H9 (cell line): ENCODE results near the gene OR2G6. TPM values are rescaled to one million over a fixed set of nuclear protein-coding genes. Genes with fewer than 3 reads are reported as not detected.
"Not testable (repeated sequence)": the region's sequence is repeated elsewhere in the genome, so short reads cannot be mapped to it uniquely, and the experiment has no call there.

ENCODE experiments used
- DNase-seq: peaks from one replicate; pipeline ENCODE4 v3.0.0-alpha.2; 2017
- H2AFZ ChIP-seq: one replicate; pipeline ENCODE4 v1.6.1; 2013; ENCODE audit warnings: mild to moderate bottlenecking, low read length, control low read depth, moderate library complexity
- H2AK5ac ChIP-seq: 2 replicates; pipeline ENCODE4 v1.6.1; 2013; ENCODE audit warnings: low read length, control low read depth, mixed read lengths; ENCODE audit not compliant: insufficient read length
- H2BK120ac ChIP-seq: one replicate; pipeline ENCODE4 v1.6.1; 2013; ENCODE audit warnings: low read depth, mild to moderate bottlenecking, low read length, control low read depth, inconsistent platforms; ENCODE audit not compliant: poor library complexity, severe bottlenecking
- H2BK12ac ChIP-seq: 2 replicates; pipeline ENCODE4 v1.6.1; 2013; ENCODE audit warnings: low read length, control low read depth, mixed read lengths, low read depth; ENCODE audit not compliant: insufficient read length
- H2BK15ac ChIP-seq: 2 replicates; pipeline ENCODE4 v1.6.1; 2013; ENCODE audit warnings: low read depth, low read length, control low read depth
- H2BK20ac ChIP-seq: one replicate; pipeline ENCODE4 v1.6.1; 2013; ENCODE audit warnings: low read depth, mild to moderate bottlenecking, low read length, control low read depth, inconsistent platforms; ENCODE audit not compliant: poor library complexity, severe bottlenecking
- H2BK5ac ChIP-seq: 2 replicates; pipeline ENCODE4 v1.6.1; 2013; ENCODE audit warnings: low read length, control low read depth, mixed read lengths; ENCODE audit not compliant: insufficient read length
- H3K14ac ChIP-seq: 2 replicates; pipeline ENCODE4 v1.6.1; 2013; ENCODE audit warnings: low read length, control low read depth; ENCODE audit not compliant: insufficient read depth
- H3K18ac ChIP-seq: 2 replicates; pipeline ENCODE4 v1.6.1; 2013; ENCODE audit warnings: low read depth, mild to moderate bottlenecking, mixed read lengths, low read length, control low read depth; ENCODE audit not compliant: insufficient read length
- H3K23ac ChIP-seq: 2 replicates; pipeline ENCODE4 v1.6.1; 2013; ENCODE audit warnings: low read length, control low read depth, mixed read lengths, low read depth; ENCODE audit not compliant: insufficient read length
- H3K23me2 ChIP-seq: 2 replicates; pipeline ENCODE4 v1.6.1; 2013; ENCODE audit warnings: low read depth, mild to moderate bottlenecking, mixed read lengths, low read length, control low read depth; ENCODE audit not compliant: insufficient read length, poor library complexity, severe bottlenecking
- H3K27ac ChIP-seq: 2 replicates; pipeline ENCODE4 v1.5.1; 2013; ENCODE audit warnings: low read length, control low read depth, mixed read lengths, low read depth; ENCODE audit not compliant: insufficient read length
- H3K27me3 ChIP-seq: 2 replicates; pipeline ENCODE4 v1.6.1; 2013; ENCODE audit warnings: low read length, control low read depth, inconsistent platforms; ENCODE audit not compliant: insufficient read depth
- H3K4ac ChIP-seq: 2 replicates; pipeline ENCODE4 v1.6.1; 2013; ENCODE audit warnings: low read depth, mild to moderate bottlenecking, control low read depth, inconsistent platforms, low read length, moderate library complexity
- H3K4me1 ChIP-seq: 2 replicates; pipeline ENCODE4 v1.6.1; 2013; ENCODE audit warnings: low read length, control low read depth, inconsistent platforms; ENCODE audit not compliant: insufficient read depth
- H3K4me2 ChIP-seq: 2 replicates; pipeline ENCODE4 v1.6.1; 2013; ENCODE audit warnings: low read length, control low read depth, mixed read lengths; ENCODE audit not compliant: insufficient read length, insufficient read depth
- H3K56ac ChIP-seq: 2 replicates; pipeline ENCODE4 v1.6.1; 2013; ENCODE audit warnings: low read depth, mild to moderate bottlenecking, mixed read lengths, low read length, control low read depth; ENCODE audit not compliant: insufficient read length
- H3K79me1 ChIP-seq: 2 replicates; pipeline ENCODE4 v1.6.1; 2013; ENCODE audit warnings: low read depth, mild to moderate bottlenecking, moderate library complexity, low read length, control low read depth, inconsistent platforms; ENCODE audit not compliant: insufficient read depth, poor library complexity, severe bottlenecking
- H3K79me2 ChIP-seq: 2 replicates; pipeline ENCODE4 v1.6.1; 2013; ENCODE audit warnings: low read length, control low read depth, inconsistent platforms; ENCODE audit not compliant: insufficient read depth
- H3K9ac ChIP-seq: 2 replicates; pipeline ENCODE4 v1.6.1; 2013; ENCODE audit warnings: low read length, control low read depth, mixed read lengths; ENCODE audit not compliant: insufficient read length; ENCODE audit errors: extremely low read depth
- H3K9me3 ChIP-seq: one replicate; pipeline ENCODE4 v1.6.1; 2013; ENCODE audit warnings: low read depth, low read length, inconsistent platforms; ENCODE audit not compliant: control insufficient read depth
- H3T11ph ChIP-seq: one replicate; pipeline ENCODE4 v1.6.1; 2013; ENCODE audit warnings: mild to moderate bottlenecking, low read length, control low read depth, inconsistent platforms
- H4K20me1 ChIP-seq: one replicate; pipeline ENCODE4 v1.6.1; 2013; ENCODE audit not compliant: control insufficient read depth, insufficient read length, insufficient read depth
- H4K5ac ChIP-seq: 2 replicates; pipeline ENCODE4 v1.6.1; 2013; ENCODE audit warnings: low read depth, mild to moderate bottlenecking, mixed read lengths, low read length, control low read depth; ENCODE audit not compliant: insufficient read length
- H4K8ac ChIP-seq: replicated peaks from 2 replicates; pipeline ENCODE4 v1.6.1; 2013; ENCODE audit warnings: low read length, control low read depth, mixed read lengths, low read depth; ENCODE audit not compliant: insufficient read length
- H4K91ac ChIP-seq: 2 replicates; pipeline ENCODE4 v1.6.1; 2013; ENCODE audit warnings: low read depth, mild to moderate bottlenecking, moderate library complexity, mixed read lengths, low read length, control low read depth; ENCODE audit not compliant: insufficient read length
- H3K27ac Mint-ChIP-seq, 3 experiments: 2 replicates in 2 of 3; 3 replicates in 1 of 3; pipeline ENCODE4 v1.8.0; 2020 to 2021; ENCODE audit warnings: mixed read lengths in 3 of 3, mild to moderate bottlenecking in 1 of 3, moderate library complexity in 1 of 3
- H3K27me3 Mint-ChIP-seq: 2 replicates; pipeline ENCODE4 v1.8.0; 2021; ENCODE audit warnings: low read depth, mild to moderate bottlenecking, moderate library complexity, mixed read lengths
- H3K36me3 Mint-ChIP-seq, 3 experiments: 2 replicates in 2 of 3; 3 replicates in 1 of 3; pipeline ENCODE4 v1.8.0; 2020 to 2021; ENCODE audit warnings: low read depth in 3 of 3, mixed read lengths in 3 of 3; ENCODE audit not compliant: insufficient read depth in 1 of 3
- H3K4me1 Mint-ChIP-seq, 2 experiments: 2 replicates each; pipeline ENCODE4 v1.8.0; 2020; ENCODE audit warnings: mixed read lengths in 2 of 2
- H3K4me3 Mint-ChIP-seq, 2 experiments: 2 replicates in 1 of 2; 3 replicates in 1 of 2; pipeline ENCODE4 v1.8.0; 2020 to 2021; ENCODE audit warnings: mild to moderate bottlenecking in 2 of 2, mixed read lengths in 2 of 2, moderate library complexity in 1 of 2
- H3K9me3 Mint-ChIP-seq, 2 experiments: 2 replicates in 1 of 2; 3 replicates in 1 of 2; pipeline ENCODE4 v1.8.0; 2020; ENCODE audit warnings: mild to moderate bottlenecking in 2 of 2, mixed read lengths in 2 of 2, moderate library complexity in 1 of 2
- CTCF ChIP-seq: fragments of 200-600 bp; sonication (generic); conservative IDR thresholded peaks from 3 replicates; pipeline ENCODE4 v1.8.0; 2021; ENCODE audit warnings: antibody characterized with exemption, mild to moderate bottlenecking
- WGBS: extraction: QIAGEN DNeasy Blood & Tissue Kit; methylation state at CpG from one replicate; pipeline ENCODE4 v1.1.7; 2013; ENCODE audit warnings: missing lambda C conversion rate, low lambda C conversion rate, mixed read lengths; ENCODE audit not compliant: insufficient read length; ENCODE audit errors: extremely low coverage; 5-methylcytosine and 5-hydroxymethylcytosine counted together
- total RNA-seq: library from RNA; stranded (reverse); gene quantifications from 2 replicates; pipeline ENCODE4 v1.2.1, GENCODE V29; 2021

Gene OR2G6
- total RNA-seq, 1 experiment from 2014 or later: not detected

- H4K8ac ChIP-seq: no peak overlapping the region
- peaks cover 66 to 70% of the 10 kb centered on the region in 2 experiments for H3K9me3 Mint-ChIP-seq
- no peak overlapping the region for H4K5ac ChIP-seq
- no peak overlapping the region for H2BK12ac ChIP-seq
- H3K9me3 ChIP-seq: peaks cover 36% of the 10 kb centered on the region
- H3K4me2 ChIP-seq: no peak overlapping the region
- no peaks in the 10 kb centered on the region for H3K23me2 ChIP-seq
- no peaks in the 10 kb centered on the region for H3K79me2 ChIP-seq
- H3K56ac ChIP-seq: no peak overlapping the region
- no peak for TF ChIP-seq CTCF
- H2BK15ac ChIP-seq: no peak overlapping the region
- H3K9ac ChIP-seq: no peak overlapping the region
- H3T11ph ChIP-seq: no peak overlapping the region
- H4K20me1 ChIP-seq: no peaks in the 10 kb centered on the region
- H3K27ac ChIP-seq: no peak overlapping the region
- no peak overlapping the region for H3K4ac ChIP-seq
- no peak overlapping the region for H3K18ac ChIP-seq
- H2AK5ac ChIP-seq: no peak overlapping the region
- H2BK5ac ChIP-seq: no peak overlapping the region
- H3K79me1 ChIP-seq: no peaks in the 10 kb centered on the region
- no peak overlapping the region for H3K23ac ChIP-seq
- no peak overlapping the region for H3K14ac ChIP-seq
- no peaks in the 10 kb centered on the region for H3K27me3 ChIP-seq
- peaks cover 4 to 23% (median 5%) of the 10 kb centered on the region in 3 experiments; a peak in 5 of 7 replicates for H3K36me3 Mint-ChIP-seq
- H3K4me1 Mint-ChIP-seq: no peaks in the 10 kb centered on the region
- no peak for DNase-seq
- H2BK20ac ChIP-seq: no peak overlapping the region
- H3K27ac Mint-ChIP-seq: no peak overlapping the region
- H3K27me3 Mint-ChIP-seq: peaks cover 4% of the 10 kb centered on the region; the same call in 1 of the 2 replicates
- WGBS: no CpG with 5 or more reads among the region's 12 CpGs
- H2BK120ac ChIP-seq: no peak overlapping the region
- no peaks in the 10 kb centered on the region for H3K4me1 ChIP-seq
- no peak overlapping the region for H2AFZ ChIP-seq
- H4K91ac ChIP-seq: no peak overlapping the region
- no peak overlapping the region for H3K4me3 Mint-ChIP-seq
Measured at GRCh38 chr1:248521856-248522255, 14.0 kb downstream of the OR2G6 start.

GRCh38 chr1:248537449-248537848 lies 29.6 kb downstream of the OR2G6 start:
- H3K79me1 ChIP-seq, H3K4me3 Mint-ChIP-seq, H3K4me1 ChIP-seq, DNase-seq, H2BK20ac ChIP-seq, H3K9me3 Mint-ChIP-seq, H3K14ac ChIP-seq, H3K18ac ChIP-seq, H4K91ac ChIP-seq, H3K79me2 ChIP-seq, H3K4ac ChIP-seq, H4K5ac ChIP-seq, H3K23me2 ChIP-seq, H2BK15ac ChIP-seq, H3K4me1 Mint-ChIP-seq, H3K56ac ChIP-seq, H2BK12ac ChIP-seq, H2BK5ac ChIP-seq, H3K9ac ChIP-seq, H4K20me1 ChIP-seq, H4K8ac ChIP-seq, H3K27ac ChIP-seq, H2BK120ac ChIP-seq, H2AK5ac ChIP-seq, H3K27me3 Mint-ChIP-seq, H3K23ac ChIP-seq, H3K9me3 ChIP-seq, H3T11ph ChIP-seq, H3K4me2 ChIP-seq, H3K36me3 Mint-ChIP-seq, H3K27ac Mint-ChIP-seq, H3K27me3 ChIP-seq, H2AFZ ChIP-seq: not testable (repeated sequence)
